ENCODE results near the gene SEC24D. TPM values are rescaled to one million over a fixed set of nuclear protein-coding genes. Genes with fewer than 3 reads are reported as not detected.

Gene SEC24D
- total RNA-seq, 1 experiment from 2014 or later, result 27.1 TPM

GRCh38 chr4:118842055-118842454 lies 6.1 kb upstream of the SEC24D start:
- DNase-seq (ENCODE audit: low read depth), result peak; percentile 53

GRCh38 chr4:118839221-118839927 lies 3.4 kb upstream of the SEC24D start:
- DNase-seq (ENCODE audit: low read depth), result no peak

GRCh38 chr4:118837121-118837507 lies 1.2 kb upstream of the SEC24D start:
- no peak for DNase-seq (ENCODE audit: low read depth)

- peak; percentile 48 for DNase-seq (ENCODE audit: low read depth)
Measured at GRCh38 chr4:118836301-118837120, 585 bp upstream of the SEC24D start.

- peak; percentile 71 for DNase-seq (ENCODE audit: low read depth)
Measured at GRCh38 chr4:118834960-118835569, 861 bp downstream of the SEC24D start.

- DNase-seq (ENCODE audit: low read depth), result no peak
Measured at GRCh38 chr4:118834070-118834469, 1.9 kb downstream of the SEC24D start.

GRCh38 chr4:118833192-118833820 lies 2.6 kb downstream of the SEC24D start:
- no peak for DNase-seq (ENCODE audit: low read depth)

- DNase-seq (ENCODE audit: low read depth), result no peak
Measured at GRCh38 chr4:118829107-118829506, 6.8 kb downstream of the SEC24D start.

- no peak for DNase-seq (ENCODE audit: low read depth)
Measured at GRCh38 chr4:118826723-118827444, 9.0 kb downstream of the SEC24D start.

- no peak for DNase-seq (ENCODE audit: low read depth)
Measured at GRCh38 chr4:118825799-118826198, 10.1 kb downstream of the SEC24D start.

GRCh38 chr4:118824141-118824540 lies 11.8 kb downstream of the SEC24D start:
- no peak for DNase-seq (ENCODE audit: low read depth)

- no peak for DNase-seq (ENCODE audit: low read depth)
Measured at GRCh38 chr4:118823471-118823870, 12.5 kb downstream of the SEC24D start.

- DNase-seq (ENCODE audit: low read depth), result no peak
Measured at GRCh38 chr4:118821590-118822293, 14.2 kb downstream of the SEC24D start.

GRCh38 chr4:118817178-118817930 lies 18.6 kb downstream of the SEC24D start:
- no peak for DNase-seq (ENCODE audit: low read depth)

- no peak for DNase-seq (ENCODE audit: low read depth)
Measured at GRCh38 chr4:118816538-118817177, 19.3 kb downstream of the SEC24D start.

GRCh38 chr4:118814891-118815290 lies 21.0 kb downstream of the SEC24D start:
- no peak for DNase-seq (ENCODE audit: low read depth)

GRCh38 chr4:118814058-118814457 lies 21.9 kb downstream of the SEC24D start:
- no peak for DNase-seq (ENCODE audit: low read depth)

- DNase-seq (ENCODE audit: low read depth), result no peak
Measured at GRCh38 chr4:118813561-118813960, 22.4 kb downstream of the SEC24D start.

GRCh38 chr4:118811832-118812231 lies 24.1 kb downstream of the SEC24D start:
- no peak for DNase-seq (ENCODE audit: low read depth)

All from Daoy (cell line).